PFSK-1 (cell line): ENCODE measurements around the gene PAFAH1B2.

Source experiments
- FOXP2 ChIP-seq: optimal IDR thresholded peaks from 2 replicates; pipeline ENCODE3; 2011; ENCODE audit warnings: borderline replicate concordance, control low read depth, inconsistent platforms; ENCODE audit not compliant: insufficient read depth; ENCODE audit errors: extremely low read length, extremely low read depth
- POLR2AphosphoS5 ChIP-seq: IDR thresholded peaks from 2 replicates; pipeline ENCODE4 v1.6.1; 2012; ENCODE audit warnings: low read depth, mild to moderate bottlenecking, control low read depth, low read length, moderate library complexity
- SIN3A ChIP-seq: IDR thresholded peaks from 2 replicates; pipeline ENCODE4 v1.6.1; 2012; ENCODE audit warnings: mild to moderate bottlenecking, low read length, moderate library complexity, borderline replicate concordance; ENCODE audit not compliant: insufficient read depth
- TAF1 ChIP-seq: IDR thresholded peaks from 2 replicates; pipeline ENCODE4 v1.6.1; 2012; ENCODE audit warnings: low read length, control low read depth, borderline replicate concordance; ENCODE audit not compliant: insufficient read depth
- TF ChIP-seq, protein P1 (sequence below), 2 experiments: IDR thresholded peaks; 2 replicates each; pipeline versions ENCODE4 v1.6.1 to v1.8.0; 2011 to 2012; ENCODE audit warnings: low read depth in 2 of 2, low read length in 2 of 2, control low read depth in 1 of 2, inconsistent platforms in 1 of 2, mild to moderate bottlenecking in 1 of 2, moderate library complexity in 1 of 2; ENCODE audit not compliant: insufficient read depth in 1 of 2

PAFAH1B2 gene

DNA sequence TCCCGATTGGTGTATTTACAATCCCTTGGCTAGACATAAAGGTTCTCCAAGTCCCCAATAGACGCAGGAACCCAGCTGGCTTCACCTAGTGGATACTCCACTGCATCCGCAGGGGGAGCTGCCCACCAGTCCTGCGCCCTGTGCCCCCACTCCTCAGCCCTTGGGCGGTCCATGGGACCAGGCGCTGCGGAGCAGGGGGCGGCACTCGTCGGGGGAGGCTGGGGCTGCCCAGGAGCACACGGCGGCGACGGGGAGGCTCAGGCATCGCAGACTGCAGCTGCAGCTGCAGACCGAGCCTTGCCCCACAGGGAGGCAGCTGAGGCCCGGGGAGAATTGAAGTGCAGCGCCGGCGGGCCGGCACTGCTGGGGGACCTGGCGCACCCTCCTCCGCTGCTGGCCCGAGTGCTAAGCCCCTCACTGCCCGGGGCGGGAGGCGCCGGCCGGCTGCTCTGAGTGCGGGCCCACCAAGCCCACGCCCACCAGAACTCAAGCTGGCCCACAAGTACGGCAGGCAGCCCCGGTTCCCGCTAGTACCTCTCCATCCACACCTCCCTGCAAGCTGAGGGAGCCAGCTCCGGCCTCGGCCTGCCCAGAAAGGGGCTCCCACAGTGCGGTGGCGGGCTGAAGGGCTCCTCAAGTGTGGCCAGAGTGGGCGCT, 33.7 kb upstream of the PAFAH1B2 start:
- TF ChIP-seq SIN3A (no peak), TAF1 (no peak), FOXP2 (no peak), POLR2AphosphoS5 (no peak)
- TF ChIP-seq, protein P1, sequence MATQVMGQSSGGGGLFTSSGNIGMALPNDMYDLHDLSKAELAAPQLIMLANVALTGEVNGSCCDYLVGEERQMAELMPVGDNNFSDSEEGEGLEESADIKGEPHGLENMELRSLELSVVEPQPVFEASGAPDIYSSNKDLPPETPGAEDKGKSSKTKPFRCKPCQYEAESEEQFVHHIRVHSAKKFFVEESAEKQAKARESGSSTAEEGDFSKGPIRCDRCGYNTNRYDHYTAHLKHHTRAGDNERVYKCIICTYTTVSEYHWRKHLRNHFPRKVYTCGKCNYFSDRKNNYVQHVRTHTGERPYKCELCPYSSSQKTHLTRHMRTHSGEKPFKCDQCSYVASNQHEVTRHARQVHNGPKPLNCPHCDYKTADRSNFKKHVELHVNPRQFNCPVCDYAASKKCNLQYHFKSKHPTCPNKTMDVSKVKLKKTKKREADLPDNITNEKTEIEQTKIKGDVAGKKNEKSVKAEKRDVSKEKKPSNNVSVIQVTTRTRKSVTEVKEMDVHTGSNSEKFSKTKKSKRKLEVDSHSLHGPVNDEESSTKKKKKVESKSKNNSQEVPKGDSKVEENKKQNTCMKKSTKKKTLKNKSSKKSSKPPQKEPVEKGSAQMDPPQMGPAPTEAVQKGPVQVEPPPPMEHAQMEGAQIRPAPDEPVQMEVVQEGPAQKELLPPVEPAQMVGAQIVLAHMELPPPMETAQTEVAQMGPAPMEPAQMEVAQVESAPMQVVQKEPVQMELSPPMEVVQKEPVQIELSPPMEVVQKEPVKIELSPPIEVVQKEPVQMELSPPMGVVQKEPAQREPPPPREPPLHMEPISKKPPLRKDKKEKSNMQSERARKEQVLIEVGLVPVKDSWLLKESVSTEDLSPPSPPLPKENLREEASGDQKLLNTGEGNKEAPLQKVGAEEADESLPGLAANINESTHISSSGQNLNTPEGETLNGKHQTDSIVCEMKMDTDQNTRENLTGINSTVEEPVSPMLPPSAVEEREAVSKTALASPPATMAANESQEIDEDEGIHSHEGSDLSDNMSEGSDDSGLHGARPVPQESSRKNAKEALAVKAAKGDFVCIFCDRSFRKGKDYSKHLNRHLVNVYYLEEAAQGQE (IDR thresholded peaks at IDR 0.05; ENCODE audit: insufficient read depth in 1 of 2, low read depth in 2 of 2, low read length in 2 of 2) = no peak

DNA sequence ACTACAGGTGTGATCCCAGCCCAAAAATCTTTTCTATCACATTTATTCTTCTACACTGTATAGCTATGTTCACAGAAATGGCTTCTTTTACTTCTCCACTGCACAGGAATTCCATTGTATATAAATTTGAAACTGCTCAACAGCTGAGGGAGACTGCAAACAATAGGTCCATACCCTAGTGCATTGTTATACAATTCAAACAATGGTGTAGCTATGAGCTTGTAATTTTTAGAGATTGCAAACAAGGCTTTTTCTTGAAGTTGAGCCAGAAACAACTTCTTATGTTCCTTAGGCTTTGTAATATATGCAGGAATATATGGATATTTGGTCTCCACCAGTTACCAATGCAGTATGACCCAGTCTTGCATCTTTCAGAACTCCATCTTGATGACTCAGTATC, 26.4 kb upstream of the PAFAH1B2 start:
- TF ChIP-seq POLR2AphosphoS5 (no peak), TAF1 (no peak), SIN3A (no peak), FOXP2 (no peak)
- TF ChIP-seq, protein P1 (IDR thresholded peaks at IDR 0.05; ENCODE audit: insufficient read depth in 1 of 2, low read depth in 2 of 2, low read length in 2 of 2) = no peak

DNA sequence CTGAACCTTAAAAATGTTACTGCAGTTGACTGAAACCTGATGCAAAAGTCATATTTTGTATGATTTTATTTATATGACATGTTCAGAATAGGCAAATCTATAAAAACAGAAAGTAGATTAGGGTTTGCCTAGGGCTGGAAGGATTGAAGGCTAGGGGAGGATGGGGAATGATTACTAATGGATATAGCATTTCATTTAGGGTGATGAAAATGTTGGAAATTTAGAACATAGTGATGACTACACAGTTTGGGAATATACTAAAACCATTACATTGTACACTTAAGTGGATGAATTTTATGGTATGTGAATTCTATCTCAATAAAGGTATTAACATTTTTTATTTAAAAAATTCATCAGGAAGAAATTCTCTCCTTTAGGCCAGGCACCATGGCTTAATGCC, 22.9 kb upstream of the PAFAH1B2 start:
- TF ChIP-seq TAF1 = no peak
- no peak for TF ChIP-seq POLR2AphosphoS5
- no peak for TF ChIP-seq SIN3A
- TF ChIP-seq, protein P1 (IDR thresholded peaks at IDR 0.05; ENCODE audit: insufficient read depth in 1 of 2, low read depth in 2 of 2, low read length in 2 of 2) = no peak
- no peak for TF ChIP-seq FOXP2

DNA sequence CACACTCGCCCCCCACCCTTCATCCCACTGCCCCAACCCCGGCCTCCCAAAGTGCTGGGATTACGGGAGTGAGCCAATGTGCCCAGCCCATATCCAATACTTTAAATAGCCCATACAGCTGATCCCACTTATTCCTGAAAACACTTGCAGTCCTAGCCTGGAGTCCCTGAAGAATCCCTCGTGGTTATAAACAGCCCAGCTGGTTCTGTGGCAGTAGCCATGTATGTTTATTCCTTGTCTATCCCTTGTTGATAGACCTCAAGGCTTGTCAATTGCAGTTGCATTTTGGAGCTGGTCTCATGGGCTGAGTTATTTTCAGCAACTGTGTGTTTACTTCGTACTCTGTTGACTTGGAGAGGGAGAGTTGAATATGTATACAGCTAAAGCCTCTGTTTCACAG, 21.5 kb upstream of the PAFAH1B2 start:
- no peak for TF ChIP-seq POLR2AphosphoS5
- no peak for TF ChIP-seq FOXP2
- no peak for TF ChIP-seq TAF1
- TF ChIP-seq SIN3A = no peak
- TF ChIP-seq, protein P1 (IDR thresholded peaks at IDR 0.05; ENCODE audit: insufficient read depth in 1 of 2, low read depth in 2 of 2, low read length in 2 of 2) = no peak
